HepG2 (cell line): ENCODE data around the gene MUC4.
"Not testable (repeated sequence)": the region's sequence is repeated elsewhere in the genome, so short reads cannot be mapped to it uniquely, and the experiment has no call there.

Experiments
- ATF6 ChIP-seq: sonication (generic); formaldehyde crosslinking; conservative IDR thresholded peaks from 2 replicates; pipeline ENCODE4 v1.4.0; 2020; ENCODE audit warnings: missing genetic modification reagents
- BORCS8-MEF2B ChIP-seq: sonication (generic); formaldehyde crosslinking; IDR thresholded peaks from 2 replicates; pipeline ENCODE4 v1.8.0; 2022; ENCODE audit warnings: mild to moderate bottlenecking, missing genetic modification reagents
- CERS6 ChIP-seq: sonication (generic); formaldehyde crosslinking; IDR thresholded peaks from 2 replicates; pipeline ENCODE4 v1.5.0; 2020; ENCODE audit warnings: missing genetic modification reagents
- CTCF ChIP-seq: sonication (generic); formaldehyde crosslinking; IDR thresholded peaks from 2 replicates; pipeline ENCODE4 v1.5.0; 2020; ENCODE audit warnings: mild to moderate bottlenecking, missing genetic modification reagents, moderate library complexity
- REST ChIP-seq, 2 experiments: IDR thresholded peaks; 2 replicates each; pipeline ENCODE4 v1.6.1; 2011 to 2012; ENCODE audit warnings: low read length in 2 of 2, borderline replicate concordance in 1 of 2, low read depth in 1 of 2, mild to moderate bottlenecking in 1 of 2, moderate library complexity in 1 of 2
- RFX3 ChIP-seq: IDR thresholded peaks from 2 replicates; pipeline ENCODE4 v1.6.1; 2016; ENCODE audit warnings: missing biosample characterization, missing genetic modification reagents
- SMAD1 ChIP-seq: sonication (generic); formaldehyde crosslinking; IDR thresholded peaks from 2 replicates; pipeline ENCODE4 v1.4.0; 2020; ENCODE audit warnings: missing genetic modification reagents, low read depth, mild to moderate bottlenecking, borderline replicate concordance
- ZBTB34 ChIP-seq: sonication (generic); formaldehyde crosslinking; IDR thresholded peaks from 2 replicates; pipeline ENCODE4 v1.8.0; 2022; ENCODE audit warnings: mild to moderate bottlenecking, missing genetic modification reagents
- ZNF780A ChIP-seq: sonication (generic); formaldehyde crosslinking; IDR thresholded peaks from 2 replicates; pipeline ENCODE4 v1.8.0; 2022; ENCODE audit warnings: mild to moderate bottlenecking, missing genetic modification reagents, moderate library complexity

- TF ChIP-seq CTCF (CRISPR knock-in tag); ZBTB34 (CRISPR knock-in tag); REST (IDR thresholded peaks at IDR 0.05; ENCODE audit: borderline replicate concordance in 1 of 2, low read depth in 1 of 2, low read length in 2 of 2); ZNF780A (CRISPR knock-in tag); SMAD1; CERS6 (CRISPR knock-in tag); ATF6; RFX3 (CRISPR knock-in tag); BORCS8-MEF2B (CRISPR knock-in tag): not testable (repeated sequence)
Observed at GRCh38 chr3:195711091-195711812, 100.5 kb downstream of the MUC4 start.
